Measurements from ENCODE around the gene PTPRH.

PTPRH gene

DNA sequence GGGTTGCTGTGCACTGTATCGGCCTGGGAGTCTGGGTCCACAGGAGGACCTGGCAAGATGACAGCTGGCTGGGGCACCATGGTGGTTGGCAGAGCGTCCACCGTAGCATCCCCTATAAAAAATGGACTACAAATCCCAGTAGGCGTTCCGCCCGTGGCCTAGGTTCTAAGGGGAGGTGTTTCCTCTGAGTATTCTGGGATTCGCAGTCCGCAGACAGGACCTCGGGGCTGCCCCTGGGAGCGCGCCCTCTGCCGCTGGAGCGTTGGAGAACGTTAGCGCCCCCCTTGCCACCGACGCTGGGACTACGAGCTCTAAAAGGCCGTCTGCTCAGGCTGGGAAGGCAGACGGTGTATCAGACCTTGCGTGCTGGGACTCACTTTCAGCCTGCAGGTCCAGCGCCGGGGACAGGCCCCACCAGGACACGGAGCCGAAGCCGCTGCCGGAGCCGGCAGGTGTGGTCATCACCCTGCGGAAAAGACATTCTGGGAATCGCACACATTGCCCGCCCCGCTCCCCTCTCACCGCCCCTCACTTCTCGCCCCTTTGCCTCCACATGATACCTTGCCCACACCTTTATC, 43.3 kb downstream of the PTPRH start:
- peak in 1 of 2 donors; percentile 84 for DNase-seq
- no peak overlapping the region for H4K91ac ChIP-seq (ENCODE audit: low read depth, low read length)
- peak overlapping the region; percentile 63 for H3K4me3 ChIP-seq (ENCODE audit: low read depth, low read length)
- no peak overlapping the region for H4K12ac ChIP-seq (ENCODE audit: low read depth, low read length)
- H3K4me1 ChIP-seq (ENCODE audit: control insufficient read depth in 1 of 2, insufficient read depth in 2 of 2, low read length in 2 of 2), result peaks cover 2 to 3% of the 10 kb centered on the region in 2 experiments
- no peak overlapping the region for H2BK120ac ChIP-seq (ENCODE audit: insufficient read depth, low read length, poor library complexity)
- no peaks in the 10 kb centered on the region for H3K36me3 ChIP-seq (ENCODE audit: control insufficient read depth in 1 of 2, insufficient read depth in 2 of 2, low read length in 2 of 2)
- peak overlapping the region; percentile 70 for H2AFZ ChIP-seq (ENCODE audit: insufficient read depth, low read length, poor library complexity)
- H2AK5ac ChIP-seq (ENCODE audit: low read length), result no peak overlapping the region
- peaks cover 3% of the 10 kb centered on the region for H3K9me3 ChIP-seq (ENCODE audit: insufficient read depth, low read depth, low read length)
- no peak overlapping the region for H3K9ac ChIP-seq (ENCODE audit: low read length)
- WGBS (ENCODE audit: extremely low coverage, insufficient coverage, insufficient read length), result no CpG with 5 or more reads among the region's 34 CpGs
- H3K27ac ChIP-seq (ENCODE audit: low read depth, low read length), result no peak overlapping the region
- no peak overlapping the region for H3K4ac ChIP-seq (ENCODE audit: low read depth, low read length)
- H3K79me1 ChIP-seq (ENCODE audit: low read length), result no peaks in the 10 kb centered on the region
- peaks cover 7% of the 10 kb centered on the region for H3K27me3 ChIP-seq (ENCODE audit: insufficient read depth, low read length)
- H4K8ac ChIP-seq (ENCODE audit: low read depth, low read length), result no peak overlapping the region
- H3K18ac ChIP-seq (ENCODE audit: low read length), result no peak overlapping the region
- peak overlapping the region; percentile 69 for H3K4me2 ChIP-seq (ENCODE audit: low read length)
- no peak overlapping the region for H3K14ac ChIP-seq (ENCODE audit: low read length)
- H2BK12ac ChIP-seq (ENCODE audit: low read length), result no peak overlapping the region
- no peak overlapping the region for H2BK5ac ChIP-seq (ENCODE audit: low read depth, low read length, poor library complexity)
- H3K23ac ChIP-seq (ENCODE audit: low read length), result no peak overlapping the region
- no peaks in the 10 kb centered on the region for H3K79me2 ChIP-seq (ENCODE audit: control insufficient read depth, insufficient read depth, low read length, poor library complexity)

DNA sequence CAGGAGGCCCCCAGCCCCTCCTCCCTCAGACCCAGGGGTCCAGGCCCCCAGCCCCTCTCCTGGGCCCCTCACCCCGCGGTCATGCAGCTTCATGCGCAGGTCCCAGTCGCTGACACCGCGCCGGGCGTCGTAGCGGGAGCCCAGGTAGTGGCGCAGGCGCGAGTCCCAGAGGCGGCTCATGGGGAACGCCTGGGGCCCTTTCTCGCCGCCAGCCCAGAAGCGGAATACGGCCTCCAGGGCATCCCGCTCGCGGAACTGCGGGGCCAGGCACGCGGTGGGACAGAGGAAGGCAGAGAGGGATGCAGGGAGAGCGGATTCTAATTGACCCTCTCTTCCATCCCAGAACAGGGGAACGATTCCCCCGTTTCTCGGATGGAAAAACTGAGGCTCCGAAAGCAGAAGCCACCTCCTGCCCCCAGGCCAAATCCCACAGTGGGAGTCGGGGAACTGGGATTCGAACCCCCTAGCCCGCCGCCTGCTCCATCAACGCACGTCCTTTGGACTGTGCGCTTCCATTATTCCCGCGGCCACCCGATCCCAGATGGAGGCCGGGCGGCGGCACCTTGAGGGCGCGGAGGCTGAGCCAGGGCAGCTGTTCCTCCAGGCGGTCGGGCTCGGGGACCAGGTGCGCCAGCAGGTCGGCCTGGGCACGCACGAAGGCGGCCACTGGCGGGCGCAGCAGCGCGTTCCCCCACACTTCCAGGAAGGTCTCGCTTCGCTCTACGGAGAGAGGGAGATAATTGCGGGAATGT, 47.6 kb downstream of the PTPRH start:
- peaks cover 12% of the 10 kb centered on the region for H3K27me3 ChIP-seq (ENCODE audit: insufficient read depth, low read length)
- no peak overlapping the region for H2BK12ac ChIP-seq (ENCODE audit: low read length)
- no peak overlapping the region for H3K18ac ChIP-seq (ENCODE audit: low read length)
- no peak for DNase-seq
- no peak overlapping the region for H3K4me2 ChIP-seq (ENCODE audit: low read length)
- WGBS (ENCODE audit: extremely low coverage, insufficient coverage, insufficient read length), result no CpG with 5 or more reads among the region's 61 CpGs
- no peak overlapping the region for H3K23ac ChIP-seq (ENCODE audit: low read length)
- no peak overlapping the region for H3K4me3 ChIP-seq (ENCODE audit: low read depth, low read length)
- H3K27ac ChIP-seq (ENCODE audit: low read depth, low read length), result no peak overlapping the region
- no peaks in the 10 kb centered on the region for H3K79me1 ChIP-seq (ENCODE audit: low read length)
- H3K36me3 ChIP-seq (ENCODE audit: control insufficient read depth in 1 of 2, insufficient read depth in 2 of 2, low read length in 2 of 2), result no peaks in the 10 kb centered on the region
- no peaks in the 10 kb centered on the region for H3K79me2 ChIP-seq (ENCODE audit: control insufficient read depth, insufficient read depth, low read length, poor library complexity)
- H3K4ac ChIP-seq (ENCODE audit: low read depth, low read length), result no peak overlapping the region
- H3K14ac ChIP-seq (ENCODE audit: low read length), result no peak overlapping the region
- H4K91ac ChIP-seq (ENCODE audit: low read depth, low read length), result no peak overlapping the region
- H4K8ac ChIP-seq (ENCODE audit: low read depth, low read length), result no peak overlapping the region
- no peak overlapping the region for H2BK5ac ChIP-seq (ENCODE audit: low read depth, low read length, poor library complexity)
- no peak overlapping the region for H2AK5ac ChIP-seq (ENCODE audit: low read length)
- H3K9me3 ChIP-seq (ENCODE audit: insufficient read depth, low read depth, low read length), result peaks cover 6% of the 10 kb centered on the region
- no peak overlapping the region for H4K12ac ChIP-seq (ENCODE audit: low read depth, low read length)
- no peak overlapping the region for H3K9ac ChIP-seq (ENCODE audit: low read length)
- H2AFZ ChIP-seq (ENCODE audit: insufficient read depth, low read length, poor library complexity), result no peak overlapping the region
- no peak overlapping the region for H2BK120ac ChIP-seq (ENCODE audit: insufficient read depth, low read length, poor library complexity)
- H3K4me1 ChIP-seq (ENCODE audit: control insufficient read depth in 1 of 2, insufficient read depth in 2 of 2, low read length in 2 of 2), result peaks cover 2% of the 10 kb centered on the region in 2 experiments

DNA sequence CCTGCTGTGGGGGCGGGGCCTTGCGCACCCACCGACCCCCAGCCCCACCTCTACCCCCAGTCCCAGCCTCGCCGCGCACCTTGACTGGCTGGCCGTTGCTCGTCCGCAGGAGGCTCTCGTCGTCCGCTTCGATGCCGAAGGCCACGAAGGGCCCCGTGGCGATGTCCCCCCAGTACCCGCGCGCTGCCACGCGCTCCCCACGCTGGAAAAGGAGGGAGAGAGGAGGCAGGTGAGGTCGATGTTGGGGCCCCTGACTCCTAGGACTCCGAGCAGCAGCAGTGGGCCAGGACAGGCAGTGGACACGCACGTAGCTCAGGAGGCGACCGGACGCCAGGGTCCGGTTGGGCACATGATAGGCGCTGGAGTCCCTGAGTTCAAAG, 48.3 kb downstream of the PTPRH start:
- Histone ChIP-seq H3K14ac (ENCODE audit: low read length) (no peak overlapping the region), H3K4ac (ENCODE audit: low read depth, low read length) (no peak overlapping the region), H3K4me2 (ENCODE audit: low read length) (no peak overlapping the region), H3K4me1 (ENCODE audit: control insufficient read depth in 1 of 2, insufficient read depth in 2 of 2, low read length in 2 of 2) (peaks cover 0 to 2% of the 10 kb centered on the region in 2 experiments), H2AFZ (ENCODE audit: insufficient read depth, low read length, poor library complexity) (no peak overlapping the region), H3K79me1 (ENCODE audit: low read length) (no peaks in the 10 kb centered on the region), H3K9me3 (ENCODE audit: insufficient read depth, low read depth, low read length) (peaks cover 11% of the 10 kb centered on the region), H4K91ac (ENCODE audit: low read depth, low read length) (no peak overlapping the region), H2BK5ac (ENCODE audit: low read depth, low read length, poor library complexity) (no peak overlapping the region), H3K9ac (ENCODE audit: low read length) (no peak overlapping the region), H3K27ac (ENCODE audit: low read depth, low read length) (no peak overlapping the region), H3K18ac (ENCODE audit: low read length) (no peak overlapping the region), H4K12ac (ENCODE audit: low read depth, low read length) (no peak overlapping the region), H3K36me3 (ENCODE audit: control insufficient read depth in 1 of 2, insufficient read depth in 2 of 2, low read length in 2 of 2) (no peaks in the 10 kb centered on the region), H3K23ac (ENCODE audit: low read length) (no peak overlapping the region), H3K4me3 (ENCODE audit: low read depth, low read length) (no peak overlapping the region), H2BK12ac (ENCODE audit: low read length) (no peak overlapping the region), H2BK120ac (ENCODE audit: insufficient read depth, low read length, poor library complexity) (no peak overlapping the region), H4K8ac (ENCODE audit: low read depth, low read length) (no peak overlapping the region), H2AK5ac (ENCODE audit: low read length) (no peak overlapping the region), H3K27me3 (ENCODE audit: insufficient read depth, low read length) (peaks cover 20% of the 10 kb centered on the region), H3K79me2 (ENCODE audit: control insufficient read depth, insufficient read depth, low read length, poor library complexity) (no peaks in the 10 kb centered on the region)
- WGBS (ENCODE audit: extremely low coverage, insufficient coverage, insufficient read length), result no CpG with 5 or more reads among the region's 32 CpGs
- DNase-seq, result no peak

DNA sequence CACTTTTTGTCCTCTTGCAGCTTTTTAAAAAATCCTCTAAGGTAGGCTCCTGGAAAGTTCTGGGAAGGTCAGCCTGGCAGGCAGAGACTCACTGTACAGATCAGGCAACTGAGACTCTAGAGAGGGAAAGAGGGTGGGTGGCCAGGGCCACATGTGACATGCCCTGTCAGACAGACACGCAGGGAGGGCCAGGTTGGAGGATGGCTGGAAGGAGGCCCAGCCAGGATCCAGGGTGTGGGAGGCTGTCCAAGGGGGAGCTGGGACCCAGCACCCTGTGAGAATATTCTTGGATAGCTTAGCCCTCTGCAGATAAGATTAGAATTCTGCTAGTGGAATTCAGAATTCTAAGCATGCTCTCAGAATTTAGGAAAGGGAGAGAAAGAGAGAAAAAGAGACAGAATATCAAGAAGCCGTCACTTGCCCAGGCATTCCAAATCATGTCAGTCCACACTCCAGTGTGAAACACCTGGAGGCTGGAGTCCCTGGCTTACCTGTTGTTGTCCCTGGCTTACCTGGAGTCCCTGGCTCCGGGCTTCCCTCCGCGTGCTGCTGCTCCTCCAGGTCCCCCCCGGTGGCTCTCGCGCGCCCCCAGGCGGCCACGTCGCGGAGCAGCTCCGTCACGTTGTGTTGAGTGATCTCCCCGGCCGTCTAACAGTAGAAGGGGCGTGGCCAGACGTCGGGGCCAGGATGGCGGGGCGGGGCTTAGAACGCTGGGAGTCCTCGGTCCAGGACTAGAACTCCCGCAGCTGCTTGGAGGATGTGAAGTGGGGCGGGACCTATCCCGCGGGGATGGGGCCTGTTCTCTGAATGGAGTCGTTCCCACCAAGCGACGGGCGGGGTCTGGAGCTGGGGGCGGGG, 48.9 kb downstream of the PTPRH start:
- no peaks in the 10 kb centered on the region for H3K4me1 ChIP-seq (ENCODE audit: control insufficient read depth in 1 of 2, insufficient read depth in 2 of 2, low read length in 2 of 2)

More for the DNA sequence above, 48.9 kb downstream of the PTPRH start:
- Histone ChIP-seq H3K23ac (ENCODE audit: low read length) (no peak overlapping the region), H4K12ac (ENCODE audit: low read depth, low read length) (no peak overlapping the region), H3K36me3 (ENCODE audit: control insufficient read depth in 1 of 2, insufficient read depth in 2 of 2, low read length in 2 of 2) (no peaks in the 10 kb centered on the region), H3K9ac (ENCODE audit: low read length) (no peak overlapping the region), H3K9me3 (ENCODE audit: insufficient read depth, low read depth, low read length) (peaks cover 11% of the 10 kb centered on the region), H2AK5ac (ENCODE audit: low read length) (no peak overlapping the region), H3K4me3 (ENCODE audit: low read depth, low read length) (no peak overlapping the region), H3K4me2 (ENCODE audit: low read length) (no peak overlapping the region), H3K27me3 (ENCODE audit: insufficient read depth, low read length) (peaks cover 22% of the 10 kb centered on the region), H2BK5ac (ENCODE audit: low read depth, low read length, poor library complexity) (no peak overlapping the region), H2AFZ (ENCODE audit: insufficient read depth, low read length, poor library complexity) (no peak overlapping the region), H3K14ac (ENCODE audit: low read length) (no peak overlapping the region), H3K79me2 (ENCODE audit: control insufficient read depth, insufficient read depth, low read length, poor library complexity) (no peaks in the 10 kb centered on the region), H3K79me1 (ENCODE audit: low read length) (no peaks in the 10 kb centered on the region), H3K18ac (ENCODE audit: low read length) (no peak overlapping the region), H4K8ac (ENCODE audit: low read depth, low read length) (no peak overlapping the region), H2BK120ac (ENCODE audit: insufficient read depth, low read length, poor library complexity) (no peak overlapping the region), H2BK12ac (ENCODE audit: low read length) (no peak overlapping the region), H4K91ac (ENCODE audit: low read depth, low read length) (no peak overlapping the region), H3K27ac (ENCODE audit: low read depth, low read length) (no peak overlapping the region), H3K4ac (ENCODE audit: low read depth, low read length) (no peak overlapping the region)
- DNase-seq, result peak; percentile 87 to 94
- no CpG with 5 or more reads among the region's 33 CpGs for WGBS (ENCODE audit: extremely low coverage, insufficient coverage, insufficient read length)

All from trophoblast cell (in vitro differentiated cells and primary cell).